COLO668 (cell line): ENCODE measurements around the gene SHTN1.

Experiments
- DNase-seq: peaks from one replicate; lab custom pipeline; 2025; ENCODE audit not compliant: unreplicated experiment; lab: John Stamatoyannopoulos, UW

The SHTN1 gene

GRCh38 chr10:116919164-116919563 is 85.8 kb downstream of the SHTN1 start:
- DNase-seq: no peak

DNA sequence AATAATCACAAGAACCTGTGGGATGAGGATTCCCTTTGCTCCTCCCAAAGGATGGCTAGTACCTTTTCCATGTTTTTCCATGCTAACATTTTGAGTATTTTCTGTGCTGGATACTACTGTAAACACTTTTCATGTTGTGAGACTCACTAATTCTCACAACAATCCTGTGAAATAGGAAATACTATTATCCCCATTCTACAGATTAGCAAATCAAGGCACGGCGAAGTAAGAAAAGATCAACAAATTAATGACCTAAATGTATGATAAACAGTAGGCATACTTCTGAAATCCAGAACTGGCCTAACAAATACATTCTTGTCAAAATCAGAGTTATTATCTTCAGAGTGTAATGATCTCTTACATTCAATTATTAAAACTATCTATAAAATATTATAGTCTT is 86.4 kb downstream of the SHTN1 start:
- DNase-seq: no peak

GRCh38 chr10:116917481-116917880 is 87.5 kb downstream of the SHTN1 start:
- no peak for DNase-seq

DNA sequence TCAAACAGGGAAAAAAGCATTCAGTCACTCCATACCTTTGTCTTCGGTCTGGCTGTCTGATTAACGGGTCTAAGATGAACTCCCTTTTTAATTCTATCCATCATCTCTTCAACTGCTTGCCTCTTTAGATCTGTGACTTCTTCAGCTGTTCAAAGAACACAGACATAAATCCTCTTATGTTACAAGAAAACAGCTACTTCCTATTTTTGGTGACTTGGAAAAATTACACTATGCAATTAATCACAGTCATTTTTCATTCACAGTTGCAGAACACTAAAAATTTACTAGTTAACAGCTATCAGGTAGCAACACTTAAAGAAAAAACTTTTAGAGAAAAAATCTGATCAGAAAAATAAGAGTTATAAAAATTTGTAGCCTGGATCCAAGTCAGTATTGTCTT is 89.6 kb downstream of the SHTN1 start:
- no peak for DNase-seq

DNA sequence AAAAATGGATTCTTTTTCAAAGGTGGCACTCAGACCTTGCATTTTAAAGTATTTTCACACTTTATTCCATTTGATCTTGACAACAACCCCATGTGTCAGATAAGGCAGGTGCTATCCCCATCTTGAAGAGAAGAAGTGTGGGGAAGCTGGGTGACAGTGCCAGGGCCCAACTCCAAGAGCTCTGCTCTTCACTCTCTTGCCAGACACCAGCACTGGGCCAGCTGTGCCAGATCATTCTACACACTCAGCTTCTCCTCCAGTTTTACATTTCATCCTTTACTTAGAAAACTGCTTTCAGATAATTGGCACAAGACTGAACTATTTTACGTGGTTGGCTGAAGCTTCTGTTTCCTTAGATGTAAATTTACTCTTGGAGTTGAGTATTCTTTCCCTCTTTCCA is 91.3 kb downstream of the SHTN1 start:
- no peak for DNase-seq

- no peak for DNase-seq
Measured at GRCh38 chr10:116912162-116912561, 92.8 kb downstream of the SHTN1 start.

- DNase-seq: no peak
Measured at GRCh38 chr10:116910910-116911309, 94.1 kb downstream of the SHTN1 start.

DNA sequence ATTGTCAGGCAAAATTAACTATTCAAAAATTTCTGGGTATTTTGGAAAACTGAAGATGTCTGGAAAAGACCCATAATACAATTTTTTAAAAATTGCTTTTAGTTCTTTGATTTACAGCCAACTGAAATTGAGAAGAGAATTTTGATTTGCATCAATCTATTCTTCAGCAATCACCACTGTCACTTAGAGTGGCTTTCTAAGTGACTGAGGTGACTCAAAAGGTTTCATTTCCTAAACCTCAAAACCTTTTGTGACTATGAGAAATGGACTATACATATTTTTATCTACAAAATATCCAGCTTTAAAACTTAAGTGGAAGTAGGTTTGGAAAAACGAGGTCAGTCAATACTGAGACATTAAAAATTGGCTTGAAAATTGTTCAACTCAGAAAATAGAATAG is 95.7 kb downstream of the SHTN1 start:
- DNase-seq: no peak

- DNase-seq: no peak
Measured at GRCh38 chr10:116907245-116907987, 97.6 kb downstream of the SHTN1 start.

DNA sequence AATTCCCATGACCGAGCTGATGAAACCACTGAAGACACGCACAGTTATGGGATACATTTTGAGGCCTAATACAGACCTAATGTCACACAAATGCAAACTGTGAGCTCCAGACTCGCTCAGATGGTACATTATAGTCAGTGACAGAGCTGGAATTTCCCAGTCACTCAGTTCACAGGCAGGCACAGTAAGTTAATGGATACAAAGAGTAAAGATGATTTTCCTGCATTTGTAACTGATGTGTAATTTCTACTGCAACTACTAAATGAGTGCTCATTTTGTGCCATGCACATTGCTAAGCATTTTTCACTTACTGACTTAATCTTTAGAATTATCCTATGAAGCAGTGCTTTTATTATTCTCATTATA is 99.2 kb downstream of the SHTN1 start:
- no peak for DNase-seq

GRCh38 chr10:116899626-116900025 is 105.4 kb downstream of the SHTN1 start:
- no peak for DNase-seq

DNA sequence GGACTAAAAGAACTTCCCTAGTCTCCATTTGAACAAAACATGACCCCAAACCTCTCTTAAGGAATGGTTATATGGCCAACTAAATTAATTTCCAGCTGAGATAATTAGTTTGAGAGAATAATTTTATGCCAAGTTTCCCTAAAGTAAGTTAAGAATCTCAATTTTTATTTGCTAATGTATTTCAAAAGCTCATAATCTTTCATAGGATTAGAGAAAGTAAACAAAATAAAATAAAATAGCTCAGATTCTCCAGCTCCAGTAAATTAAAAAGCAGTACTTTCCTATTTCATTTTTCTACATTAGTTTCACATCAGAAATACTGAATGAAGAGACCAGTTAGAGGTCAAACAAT is 111.3 kb downstream of the SHTN1 start:
- DNase-seq: no peak

DNA sequence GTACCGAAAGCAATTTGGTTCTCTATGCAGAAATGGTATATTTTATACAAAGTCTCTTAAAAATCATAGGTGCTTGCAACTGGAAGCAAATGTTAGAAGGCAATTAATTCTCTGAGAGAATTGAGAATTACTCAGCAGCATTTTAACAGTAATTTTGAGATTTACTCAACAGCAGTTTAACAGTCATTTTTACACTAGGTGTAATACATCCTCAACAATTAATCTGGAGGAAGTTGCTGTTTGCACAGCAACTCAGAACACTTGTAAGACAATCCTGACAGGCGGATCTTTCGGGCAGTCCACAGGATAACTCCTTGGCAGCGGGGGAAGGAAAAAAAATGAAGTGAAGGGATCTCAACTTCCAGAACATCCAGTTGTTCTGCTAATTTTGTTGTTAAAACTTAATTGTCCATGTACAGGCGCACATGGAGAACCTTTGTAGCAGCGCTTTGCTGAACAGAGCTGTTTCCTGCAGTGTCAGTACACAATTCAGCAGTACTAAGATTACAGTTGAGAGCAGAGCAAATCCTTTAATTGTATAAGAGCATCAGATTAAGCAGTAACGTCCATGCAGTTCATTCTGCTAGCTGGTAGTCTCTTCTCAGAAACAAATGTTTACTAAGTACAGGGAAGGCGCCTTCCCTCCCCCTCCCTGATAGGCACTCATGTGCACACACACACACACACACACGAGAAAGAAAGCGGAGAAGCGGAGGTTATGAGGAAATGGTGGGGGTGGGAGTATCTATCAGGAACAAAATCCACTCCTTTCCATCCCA is 111.9 kb downstream of the SHTN1 start:
- no peak for DNase-seq

DNA sequence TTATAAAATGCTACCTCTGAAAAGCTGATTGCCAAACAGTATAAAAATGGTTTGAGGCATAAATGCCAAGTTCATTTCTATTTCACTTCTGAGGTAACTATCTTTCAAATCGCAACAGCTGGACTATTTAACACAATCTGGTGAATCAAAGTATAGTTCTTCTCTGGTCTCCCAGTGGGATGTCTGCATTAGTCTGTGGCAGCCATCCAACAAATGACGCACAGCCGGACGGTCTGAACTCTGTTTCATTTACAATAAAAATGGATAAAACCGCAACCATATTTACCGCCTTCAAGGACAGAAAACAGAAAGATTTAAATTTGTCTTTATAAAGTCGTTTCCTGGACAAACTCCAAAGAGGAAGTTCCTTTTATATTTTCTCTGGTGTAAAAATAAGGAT is 113.8 kb downstream of the SHTN1 start:
- no peak for DNase-seq

DNA sequence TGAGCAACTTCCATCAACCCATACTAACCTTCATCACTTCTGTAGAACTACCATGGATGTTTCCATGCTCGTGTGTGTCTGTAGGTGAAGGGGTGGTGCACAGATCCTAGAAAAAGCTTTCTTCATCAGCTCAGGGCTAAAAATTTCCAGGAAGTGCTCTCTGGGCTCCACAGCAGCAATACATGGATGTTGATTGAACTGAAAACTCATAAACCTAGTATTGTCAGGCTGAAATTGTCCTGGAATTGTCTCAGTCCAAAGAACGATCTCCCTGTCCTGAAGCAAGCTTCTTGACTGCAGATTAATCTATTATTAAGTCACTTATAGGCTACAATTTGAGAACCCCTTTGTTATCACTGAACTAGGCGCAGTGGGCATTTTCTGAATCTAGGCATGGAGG is 115.9 kb downstream of the SHTN1 start:
- no peak for DNase-seq

- DNase-seq: no peak
Measured at GRCh38 chr10:116888380-116889055, 116.5 kb downstream of the SHTN1 start.

DNA sequence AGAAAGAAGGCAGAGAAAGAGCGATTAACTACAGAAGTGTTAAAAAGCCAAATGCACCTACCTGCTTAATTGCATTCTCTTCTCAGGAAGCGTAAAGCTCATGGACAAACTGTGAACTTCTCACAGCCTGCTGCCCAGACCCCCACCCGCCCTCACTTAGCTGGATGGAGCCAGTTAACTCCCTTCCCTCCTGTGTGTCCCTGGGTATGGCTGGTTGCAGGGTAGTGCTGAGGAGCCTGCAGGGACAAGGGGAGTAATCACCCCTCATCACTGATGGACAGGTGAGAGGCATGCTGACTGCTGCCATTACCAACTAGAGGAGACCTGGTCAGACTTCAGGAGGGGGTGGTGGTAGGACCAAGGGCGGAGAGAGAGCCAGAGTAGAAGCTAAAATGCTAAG is 118.2 kb downstream of the SHTN1 start:
- no peak for DNase-seq

- no peak for DNase-seq
Measured at GRCh38 chr10:116882639-116883038, 122.3 kb downstream of the SHTN1 start.

GRCh38 chr10:116880716-116881482 is 124.1 kb downstream of the SHTN1 start:
- no peak for DNase-seq

DNA sequence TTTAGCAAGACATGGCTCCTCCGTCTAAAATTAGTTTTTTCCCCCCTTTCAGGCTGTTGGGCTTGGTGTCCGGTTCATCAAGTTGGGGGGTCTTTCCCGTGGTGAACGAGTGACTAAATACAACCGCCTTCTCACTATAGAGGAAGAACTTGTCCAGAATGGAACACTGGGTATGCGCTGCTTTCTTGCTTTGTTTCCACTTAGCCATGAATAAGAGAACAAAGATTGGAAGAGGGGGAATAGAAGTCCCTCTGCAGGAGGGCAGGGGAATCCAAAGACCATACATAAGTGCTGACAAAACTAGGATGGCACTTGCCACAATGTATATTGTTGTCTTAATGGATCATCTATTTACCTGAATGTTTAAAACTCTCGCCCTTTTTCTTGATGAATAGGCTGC is 125.2 kb downstream of the SHTN1 start:
- no peak for DNase-seq

DNA sequence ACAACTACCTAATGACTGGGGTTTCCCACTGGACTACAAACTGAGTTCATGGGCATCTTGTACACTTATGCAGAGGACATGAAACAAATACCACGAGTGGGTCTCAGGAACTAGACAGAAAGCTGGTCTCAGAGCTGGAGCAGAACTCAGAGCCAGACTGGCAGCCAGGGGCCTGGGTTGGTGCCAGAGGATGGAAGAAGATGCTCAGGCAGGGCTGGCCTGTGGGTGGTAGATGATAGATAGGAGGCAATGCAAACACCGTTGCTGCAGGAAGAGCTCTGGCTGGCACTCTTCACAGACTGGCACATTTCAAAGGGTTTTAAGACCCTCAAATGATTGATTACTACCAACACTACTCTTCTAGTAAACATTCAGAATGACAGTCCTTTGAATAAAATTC is 126.9 kb downstream of the SHTN1 start:
- no peak for DNase-seq

- DNase-seq: no peak
Measured at GRCh38 chr10:116877391-116877790, 127.6 kb downstream of the SHTN1 start.
